GM18511 (cell line): ENCODE data around the gene DLG2.

Experiments used
- ATAC-seq: cut with Tn5 transposase; IDR thresholded peaks from one replicate; pipeline ENCODE4 v1.9.1; 2021; ENCODE audit warnings: mild to moderate bottlenecking, moderate library complexity; ENCODE audit not compliant: unreplicated experiment

The DLG2 gene

GRCh38 chr11:83409891-83410290 lies 2217.3 kb downstream of the DLG2 start:
- ATAC-seq, result no peak

- no peak for ATAC-seq
These were observed 2217.7 kb downstream of the DLG2 start for GRCh38 chr11:83409476-83409875.

- no peak for ATAC-seq
These were observed 2218.2 kb downstream of the DLG2 start for GRCh38 chr11:83408946-83409345.
